Mucosa of gallbladder (tissue), 1 donor: ENCODE results near the gene SMCO4. TPM values are rescaled to one million over a fixed set of nuclear protein-coding genes. Genes with fewer than 3 reads are reported as not detected.
"Not testable (repeated sequence)": the region's sequence is repeated elsewhere in the genome, so short reads cannot be mapped to it uniquely, and the experiment has no call there.

Experiments used
- DNase-seq: peaks from one replicate; pipeline ENCODE4 v3.0.0-alpha.2; 2020; ENCODE audit warnings: low spot score
- total RNA-seq: library from RNA; stranded (reverse); gene quantifications from one replicate; pipeline ENCODE4 v1.2.1, GENCODE V29; 2021
- donor health status: DM: no; HTN: no; CAD: no.

The SMCO4 gene
- total RNA-seq, 1 donor from 2014 or later = 62.4 TPM

GRCh38 chr11:93477684-93478234, 65.4 kb downstream of the SMCO4 start:
- DNase-seq = no peak

DNA sequence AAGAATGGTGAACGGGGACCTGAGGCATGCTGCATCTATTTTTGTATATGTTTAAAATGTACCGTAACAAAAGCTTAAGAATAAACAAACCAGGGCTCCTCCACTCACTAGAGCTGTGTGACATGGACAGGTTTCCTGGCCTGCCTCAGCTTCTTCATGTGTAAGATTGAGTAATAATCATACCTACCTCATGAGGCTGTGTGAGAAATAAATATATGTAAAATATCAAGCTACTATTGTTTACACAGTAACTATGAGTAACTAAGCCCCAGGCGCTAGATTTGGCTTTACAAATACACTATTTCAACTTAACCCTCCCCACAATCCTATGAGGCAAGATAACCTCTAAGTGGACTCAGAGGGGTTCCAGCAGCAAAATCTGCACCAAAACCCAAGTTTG, 66.4 kb downstream of the SMCO4 start:
- DNase-seq = no peak

DNA sequence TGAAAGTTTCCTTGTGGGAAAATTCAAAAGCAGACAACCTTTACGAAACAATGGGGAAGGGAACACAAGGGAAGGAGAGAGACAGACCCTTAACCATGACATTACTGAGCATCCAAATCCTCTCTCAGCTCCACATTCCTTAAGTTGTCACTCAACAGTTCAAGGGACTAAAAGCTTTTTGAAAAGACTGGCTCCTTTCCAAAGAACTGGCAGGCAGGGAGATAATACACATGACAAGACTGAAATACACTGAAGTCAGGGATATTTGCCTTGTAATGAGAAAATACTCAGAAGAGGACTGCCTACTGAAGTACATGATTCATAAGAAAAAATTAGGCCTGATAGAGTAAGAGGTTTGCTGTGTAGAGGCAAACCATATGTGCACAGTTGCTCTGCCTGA, 69.1 kb downstream of the SMCO4 start:
- no peak for DNase-seq

DNA sequence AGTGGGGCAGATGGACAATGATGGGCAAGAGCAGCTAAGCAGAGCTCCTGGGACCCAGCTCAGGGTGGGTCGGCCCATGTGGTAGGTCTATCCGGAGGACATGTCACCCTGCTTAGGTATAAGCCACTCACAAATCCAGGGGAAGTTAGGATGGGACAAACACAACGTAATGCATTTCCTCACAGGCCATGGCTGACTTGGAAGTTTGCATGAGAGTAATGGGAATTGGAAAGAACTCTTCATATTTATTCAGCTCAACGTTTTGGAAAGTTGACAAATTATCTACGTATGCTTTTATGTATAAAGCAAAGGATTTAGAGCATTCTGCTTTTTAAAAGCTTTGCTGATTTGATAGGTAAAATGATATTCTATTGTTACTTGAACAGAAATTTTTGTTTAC, 74.9 kb downstream of the SMCO4 start:
- no peak for DNase-seq

- DNase-seq = no peak
These were observed 76.1 kb downstream of the SMCO4 start for GRCh38 chr11:93467054-93467453.

GRCh38 chr11:93464927-93465540, 78.2 kb downstream of the SMCO4 start:
- no peak for DNase-seq

DNA sequence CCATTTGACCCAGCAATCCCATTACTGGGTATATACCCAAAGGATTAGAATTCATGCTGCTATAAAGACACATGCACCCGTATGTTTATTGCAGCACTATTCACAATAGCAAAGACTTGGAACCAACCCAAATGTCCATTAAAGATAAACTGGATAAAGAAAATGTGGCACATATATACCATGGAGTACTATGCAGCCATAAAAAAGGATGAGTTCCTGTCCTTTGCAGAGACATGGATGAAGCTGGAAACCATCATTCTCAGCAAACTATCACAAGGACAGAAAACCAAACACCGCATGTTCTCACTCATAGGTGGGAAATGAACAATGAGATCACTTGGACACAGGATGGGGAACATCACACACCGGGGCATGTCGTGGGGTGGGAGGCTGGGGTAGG, 79.5 kb downstream of the SMCO4 start:
- DNase-seq = not testable (repeated sequence)

DNA sequence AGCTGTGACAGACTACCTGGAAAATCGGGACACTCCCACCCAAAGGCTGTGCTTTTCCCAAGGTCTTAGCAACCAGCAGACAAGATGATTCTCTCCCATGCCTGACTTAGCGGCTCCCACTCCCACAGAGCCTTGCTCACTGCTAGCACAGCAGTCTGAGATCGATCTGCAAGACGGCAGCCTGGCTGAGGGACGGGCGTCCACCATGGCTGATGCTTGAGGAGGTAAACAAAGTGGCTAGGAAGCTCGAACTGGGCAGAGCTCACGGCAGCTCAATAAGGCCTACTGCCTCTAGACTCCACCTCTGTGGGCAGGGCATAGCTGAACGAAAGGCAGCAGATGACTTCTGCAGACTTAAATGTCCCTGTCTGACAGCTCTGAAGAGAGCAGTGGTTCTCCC, 84.9 kb downstream of the SMCO4 start:
- DNase-seq = no peak

GRCh38 chr11:93444617-93445073, 98.5 kb downstream of the SMCO4 start:
- no peak for DNase-seq

GRCh38 chr11:93443232-93443631, 100.0 kb downstream of the SMCO4 start:
- DNase-seq = not testable (repeated sequence)

GRCh38 chr11:93432247-93432646, 110.9 kb downstream of the SMCO4 start:
- no peak for DNase-seq

Other genes starting within 250 kb of the SMCO4 start
- gene DEUP1, start 212.6 kb downstream of the SMCO4 start, total RNA-seq = 0.14 TPM
- 11.1 TPM for gene CEP295, start 118.3 kb upstream of the SMCO4 start, total RNA-seq
- 85.1 TPM for gene TAF1D, start 198.1 kb upstream of the SMCO4 start, total RNA-seq
- gene C11orf54, start 198.3 kb upstream of the SMCO4 start, total RNA-seq = 124 TPM
- gene MED17, start 240.9 kb upstream of the SMCO4 start, total RNA-seq = 36.5 TPM